H1 (cell line): ENCODE results near the gene SUPT20HL1. TPM values are rescaled to one million over a fixed set of nuclear protein-coding genes. Genes with fewer than 3 reads are reported as not detected.

Experiments used
- CTCF ChIA-PET: fragments of 300-600 bp; sonication (Branson Sonifier 250); formaldehyde crosslinking; loops from one replicate; lab custom pipeline; 2021; ENCODE audit not compliant: partially characterized antibody; lab: Charles Lee
- POLR2A ChIA-PET: fragments of 300-600 bp; sonication (Branson Sonifier 250); formaldehyde crosslinking; loops from one replicate; lab custom pipeline; 2021; ENCODE audit warnings: inconsistent platforms; ENCODE audit not compliant: partially characterized antibody; lab: Charles Lee
- DNase-seq, 2 experiments: peaks; one replicate each; pipeline versions ENCODE4 v3.0.0 to v3.0.0-alpha.2; 2010 to 2022; ENCODE audit warnings: low spot score in 2 of 2, low read depth in 1 of 2, mixed read lengths in 1 of 2
- FAIRE-seq: peaks from 2 replicates; lab custom pipeline; 2011; peaks lifted over from hg19 to GRCh38; lab: Jason Lieb, UNC
- H2AFZ ChIP-seq: 2 replicates; pipeline ENCODE4 v1.8.1; 2012; ENCODE audit warnings: low read length, inconsistent platforms
- H2AK5ac ChIP-seq: 2 replicates; pipeline ENCODE4 v1.6.1; 2013; ENCODE audit warnings: low read depth, low read length
- H2BK120ac ChIP-seq: replicated peaks from 2 replicates; pipeline ENCODE3; 2013; ENCODE audit warnings: low read depth, low read length, inconsistent platforms
- H2BK12ac ChIP-seq: 2 replicates; pipeline ENCODE4 v1.6.1; 2013; ENCODE audit warnings: low read depth, low read length
- H2BK15ac ChIP-seq: 2 replicates; pipeline ENCODE4 v1.6.1; 2013; ENCODE audit warnings: low read length
- H2BK20ac ChIP-seq: 2 replicates; pipeline ENCODE4 v1.6.1; 2013; ENCODE audit warnings: low read length
- H2BK5ac ChIP-seq: 2 replicates; pipeline ENCODE4 v1.6.1; 2013; ENCODE audit warnings: low read depth, low read length
- H3K14ac ChIP-seq: 2 replicates; pipeline ENCODE4 v1.6.1; 2013; ENCODE audit warnings: inconsistent platforms; ENCODE audit not compliant: insufficient read length
- H3K18ac ChIP-seq: 2 replicates; pipeline ENCODE4 v1.6.1; 2013; ENCODE audit warnings: low read length; ENCODE audit errors: extremely low read depth
- H3K23ac ChIP-seq: 2 replicates; pipeline ENCODE4 v1.6.1; 2013; ENCODE audit warnings: inconsistent platforms; ENCODE audit not compliant: insufficient read length
- H3K23me2 ChIP-seq: 2 replicates; pipeline ENCODE4 v1.6.1; 2013; ENCODE audit warnings: low read depth, low read length
- H3K27ac ChIP-seq: 2 replicates; pipeline ENCODE4 v1.6.1; 2011; ENCODE audit warnings: low read depth, low read length, inconsistent platforms
- H3K27me3 ChIP-seq, 4 experiments: replicated peaks in 1 of 4; 1 replicate in 1 of 4; 2 replicates in 3 of 4; pipeline versions ENCODE4 v1.6.1 to v1.8.1; 2011 to 2013; ENCODE audit warnings: low read length in 3 of 4, mild to moderate bottlenecking in 3 of 4, inconsistent platforms in 2 of 4, mixed read lengths in 2 of 4, moderate library complexity in 1 of 4; ENCODE audit not compliant: control insufficient read depth in 3 of 4, insufficient read depth in 3 of 4; ENCODE audit errors: extremely low read depth in 1 of 4
- H3K36me3 ChIP-seq, 4 experiments: 2 replicates each; pipeline versions ENCODE4 v1.6.1 to v1.8.1; 2011 to 2013; ENCODE audit warnings: mild to moderate bottlenecking in 4 of 4, low read length in 3 of 4, moderate library complexity in 2 of 4, control low read depth in 1 of 4, inconsistent platforms in 1 of 4; ENCODE audit not compliant: insufficient read depth in 4 of 4, control insufficient read depth in 2 of 4
- H3K4ac ChIP-seq: replicated peaks from 2 replicates; pipeline ENCODE3; 2013; ENCODE audit warnings: low read length, low read depth, mixed read lengths, inconsistent platforms; ENCODE audit not compliant: insufficient read length
- H3K4me1 ChIP-seq, 4 experiments: replicated peaks in 1 of 4; 1 replicate in 1 of 4; 2 replicates in 3 of 4; pipeline versions ENCODE4 v1.6.1 to v1.8.1; 2011 to 2013; ENCODE audit warnings: low read length in 3 of 4, inconsistent platforms in 2 of 4, mixed read lengths in 1 of 4; ENCODE audit not compliant: insufficient read depth in 4 of 4, control insufficient read depth in 3 of 4
- H3K4me2 ChIP-seq, 2 experiments: 2 replicates each; pipeline versions ENCODE4 v1.6.1 to v1.8.1; 2011 to 2013; ENCODE audit warnings: low read depth in 2 of 2, low read length in 2 of 2, control low read depth in 1 of 2, inconsistent platforms in 1 of 2, mild to moderate bottlenecking in 1 of 2; ENCODE audit not compliant: insufficient read depth in 1 of 2
- H3K4me3 ChIP-seq, 4 experiments: fragments of 200-600, 300-600 bp in 1 of 4; sonication (generic), shearing (Covaris generic), sonication (Bioruptor Twin) in 1 of 4; 2 replicates each; pipeline versions ENCODE4 v1.5.1 to v1.8.1; 2011 to 2016; ENCODE audit warnings: low read length in 4 of 4, low read depth in 3 of 4, control low read depth in 2 of 4, inconsistent platforms in 2 of 4, mild to moderate bottlenecking in 2 of 4, mixed read lengths in 1 of 4, moderate library complexity in 1 of 4; ENCODE audit not compliant: insufficient read depth in 2 of 4; ENCODE audit errors: extremely low read depth in 1 of 4
- H3K56ac ChIP-seq: replicated peaks from 2 replicates; pipeline ENCODE3; 2013; ENCODE audit warnings: low read depth, mild to moderate bottlenecking, mixed read lengths, low read length, inconsistent platforms; ENCODE audit not compliant: insufficient read length
- H3K79me1 ChIP-seq: 2 replicates; pipeline ENCODE4 v1.6.1; 2013; ENCODE audit warnings: low read depth, low read length, control low read depth
- H3K79me2 ChIP-seq, 2 experiments: 2 replicates each; pipeline versions ENCODE4 v1.6.1 to v1.8.1; 2012 to 2013; ENCODE audit warnings: low read length in 2 of 2, mild to moderate bottlenecking in 2 of 2, inconsistent platforms in 1 of 2; ENCODE audit not compliant: insufficient read depth in 2 of 2, control insufficient read depth in 1 of 2
- H3K9ac ChIP-seq, 4 experiments: replicated peaks in 1 of 4; 1 replicate in 1 of 4; 2 replicates in 3 of 4; pipeline versions ENCODE4 v1.6.1 to v1.8.1; 2011 to 2013; ENCODE audit warnings: low read depth in 3 of 4, low read length in 3 of 4, control low read depth in 2 of 4, mild to moderate bottlenecking in 2 of 4, moderate library complexity in 2 of 4, inconsistent platforms in 1 of 4; ENCODE audit errors: extremely low read depth in 1 of 4
- H3K9me3 ChIP-seq, 2 experiments: 2 replicates each; pipeline versions ENCODE4 v1.6.1 to v1.8.1; 2012 to 2013; ENCODE audit warnings: mild to moderate bottlenecking in 2 of 2, moderate library complexity in 2 of 2, control low read depth in 1 of 2, inconsistent platforms in 1 of 2, low read depth in 1 of 2, low read length in 1 of 2, mixed read lengths in 1 of 2; ENCODE audit not compliant: insufficient read depth in 2 of 2
- H4K20me1 ChIP-seq, 2 experiments: replicated peaks in 1 of 2; 2 replicates each; pipeline versions ENCODE3 to v1.8.1; 2011 to 2013; ENCODE audit warnings: inconsistent platforms in 2 of 2, low read length in 2 of 2, mild to moderate bottlenecking in 1 of 2; ENCODE audit not compliant: insufficient read depth in 2 of 2, control insufficient read depth in 1 of 2
- H4K5ac ChIP-seq: 2 replicates; pipeline ENCODE4 v1.6.1; 2013; ENCODE audit warnings: low read length, low read depth, mixed read lengths, inconsistent platforms; ENCODE audit not compliant: insufficient read length
- H4K8ac ChIP-seq: 2 replicates; pipeline ENCODE4 v1.8.0; 2013; ENCODE audit warnings: mild to moderate bottlenecking, moderate library complexity, low read length, inconsistent platforms; ENCODE audit not compliant: insufficient read depth; ENCODE audit errors: extremely low read depth
- H4K91ac ChIP-seq: replicated peaks from 2 replicates; pipeline ENCODE3; 2013; ENCODE audit warnings: low read length, mixed read lengths, inconsistent platforms; ENCODE audit not compliant: insufficient read length
- ASH2L ChIP-seq: fragments of 200-600, 300-600 bp; sonication (generic); IDR thresholded peaks from one replicate; pipeline ENCODE4 v1.7.1; 2017; ENCODE audit warnings: low read length
- CTBP2 ChIP-seq: IDR thresholded peaks from 2 replicates; pipeline ENCODE4 v1.7.0; 2011; ENCODE audit warnings: borderline replicate concordance, mild to moderate bottlenecking, moderate library complexity, mixed read lengths, low read length; ENCODE audit not compliant: insufficient read depth, insufficient read length
- KDM1A ChIP-seq: fragments of 200-600, 300-600 bp; sonication (generic); IDR thresholded peaks from 2 replicates; pipeline ENCODE4 v1.7.1; 2016; ENCODE audit warnings: mild to moderate bottlenecking, low read length, borderline replicate concordance
- MAX ChIP-seq: IDR thresholded peaks from 2 replicates; pipeline ENCODE4 v1.6.1; 2012; ENCODE audit warnings: inconsistent platforms
- WGBS, 2 experiments: shearing (Covaris generic) in 1 of 2; methylation state at CpG; one replicate each; pipeline versions ENCODE4 v1.1.6 to v1.1.7; 2013 to 2015; ENCODE audit warnings: low lambda C conversion rate in 2 of 2, mixed read lengths in 2 of 2, inconsistent platforms in 1 of 2, low coverage in 1 of 2, missing lambda C conversion rate in 1 of 2; ENCODE audit not compliant: insufficient replicate concordance in 2 of 2, insufficient coverage in 1 of 2, insufficient read length in 1 of 2; ENCODE audit errors: extremely low coverage in 1 of 2, missing lambda C conversion rate in 1 of 2; 5-methylcytosine and 5-hydroxymethylcytosine counted together
- polyA plus RNA-seq, 7 experiments: library from polyadenylated mRNA; depleted of rRNA in 3 of 7; stranded (reverse) in 5 of 7; unstranded in 2 of 7; fragments of >200 nt in 5 of 7; fragments of 200-250 nt in 2 of 7; gene quantifications; 1 replicate in 5 of 7; 2 replicates in 1 of 7; 4 replicates in 1 of 7; pipeline versions ENCODE4 v1.2.1 to v1.2.3, GENCODE V29; 2011 to 2013; ENCODE audit warnings: missing spikeins in 2 of 7, mixed read lengths in 2 of 7
- total RNA-seq: library from RNA; stranded (reverse); fragmentation: NEBNext Ultra II Directional; extraction: Animal tissue kit (Norgen Biotek cat#: 25700); gene quantifications from 2 replicates; pipeline ENCODE4 v1.2.1, GENCODE V29; 2021

Gene SUPT20HL1
- total and polyA plus RNA-seq, 2 of the 8 experiments (the other 6 are each of a cell fraction or from before 2014, with no cell fraction given): not detected

GRCh38 chrX:24372021-24372763, 11.8 kb downstream of the SUPT20HL1 start:
- POLR2A ChIA-PET: interaction anchor here (1.0 to 1.3 kb wide), 2 partner anchors 20 to 93 kb away, joined by 3 to 4 read pairs; partner anchors contain the start of gene PDK3
- TF ChIP-seq MAX: peak; percentile 34; the same call in 1 of the 2 replicates
- TF ChIP-seq KDM1A: no peak
- no peak for TF ChIP-seq ASH2L
- no peak for TF ChIP-seq CTBP2

More at GRCh38 chrX:24372021-24372763, 11.8 kb downstream of the SUPT20HL1 start:
- Histone ChIP-seq H3K9me3 (no peaks in the 10 kb centered on the region), H3K23me2 (peaks cover 5% of the 10 kb centered on the region; the same call in 1 of the 2 replicates), H3K79me2 (no peaks in the 10 kb centered on the region), H2BK120ac (peak overlapping the region; percentile 13), H2AK5ac (0 out of 2 replicates have a peak overlapping the region, but pooled peaks have one; percentile 65), H3K4ac (no peak overlapping the region), H3K9ac (peak overlapping the region in 1 of 4 experiments; percentile 28; a peak in 1 of 7 replicates), H4K5ac (no peak overlapping the region), H2BK20ac (peak overlapping the region; percentile 72; the same call in 1 of the 2 replicates), H2BK12ac (peak overlapping the region; percentile 98), H3K4me3 (peak overlapping the region; percentile 26 to 53 (median 28); a peak in 4 of 8 replicates), H4K20me1 (no peaks in the 10 kb centered on the region), H3K27me3 (peaks cover 0 to 7% (median 4%) of the 10 kb centered on the region in 4 experiments; a peak in 3 of 7 replicates), H4K8ac (no peak overlapping the region), H2AFZ (no peak overlapping the region), H3K56ac (no peak overlapping the region), H3K4me2 (peak overlapping the region; percentile 72 to 92), H2BK15ac (0 out of 2 replicates have a peak overlapping the region, but pooled peaks have one; percentile 53), H3K23ac (no peak overlapping the region), H4K91ac (peak overlapping the region; percentile 92), H3K14ac (no peak overlapping the region), H2BK5ac (peak overlapping the region; percentile 87; the same call in 1 of the 2 replicates), H3K4me1 (peaks cover 7 to 23% (median 16%) of the 10 kb centered on the region in 4 experiments; a peak in 6 of 7 replicates), H3K79me1 (no peaks in the 10 kb centered on the region), H3K36me3 (no peaks in the 10 kb centered on the region), H3K18ac (peak overlapping the region; percentile 48), H3K27ac (no peak overlapping the region)
- 2% methylated on average over 27 of the region's 29 CpGs; no CpG with 5 or more reads in 1 of the 2 experiments for WGBS, 2 experiments
- DNase-seq (no peak), FAIRE-seq (peak; percentile 88)
- CTCF ChIA-PET: interaction anchor here (0.6 to 4.8 kb wide), 27 partner anchors 9 to 244 kb away, joined by 3 to 47 read pairs (median 4); no protein-coding TSS in a partner anchor
